Hematopoietic multipotent progenitor cell (in vitro differentiated cells): ENCODE data around the gene B3GNT3. TPM values are rescaled to one million over a fixed set of nuclear protein-coding genes. Genes with fewer than 3 reads are reported as not detected.
"Not testable (repeated sequence)": the region's sequence is repeated elsewhere in the genome, so short reads cannot be mapped to it uniquely, and the experiment has no call there.

Experiments
- DNase-seq, 3 donors: peaks; one replicate each; pipeline ENCODE4 v3.0.0-alpha.2; 2011 to 2015; ENCODE audit warnings: low read depth in 2 of 3, low spot score in 2 of 3
- total RNA-seq: library from RNA; depleted of rRNA; stranded (reverse); fragments of >200 nt; gene quantifications from one replicate; pipeline ENCODE4 v1.2.3, GENCODE V29; 2012

Gene B3GNT3
- total RNA-seq, 1 donor = 0.54 TPM

DNA sequence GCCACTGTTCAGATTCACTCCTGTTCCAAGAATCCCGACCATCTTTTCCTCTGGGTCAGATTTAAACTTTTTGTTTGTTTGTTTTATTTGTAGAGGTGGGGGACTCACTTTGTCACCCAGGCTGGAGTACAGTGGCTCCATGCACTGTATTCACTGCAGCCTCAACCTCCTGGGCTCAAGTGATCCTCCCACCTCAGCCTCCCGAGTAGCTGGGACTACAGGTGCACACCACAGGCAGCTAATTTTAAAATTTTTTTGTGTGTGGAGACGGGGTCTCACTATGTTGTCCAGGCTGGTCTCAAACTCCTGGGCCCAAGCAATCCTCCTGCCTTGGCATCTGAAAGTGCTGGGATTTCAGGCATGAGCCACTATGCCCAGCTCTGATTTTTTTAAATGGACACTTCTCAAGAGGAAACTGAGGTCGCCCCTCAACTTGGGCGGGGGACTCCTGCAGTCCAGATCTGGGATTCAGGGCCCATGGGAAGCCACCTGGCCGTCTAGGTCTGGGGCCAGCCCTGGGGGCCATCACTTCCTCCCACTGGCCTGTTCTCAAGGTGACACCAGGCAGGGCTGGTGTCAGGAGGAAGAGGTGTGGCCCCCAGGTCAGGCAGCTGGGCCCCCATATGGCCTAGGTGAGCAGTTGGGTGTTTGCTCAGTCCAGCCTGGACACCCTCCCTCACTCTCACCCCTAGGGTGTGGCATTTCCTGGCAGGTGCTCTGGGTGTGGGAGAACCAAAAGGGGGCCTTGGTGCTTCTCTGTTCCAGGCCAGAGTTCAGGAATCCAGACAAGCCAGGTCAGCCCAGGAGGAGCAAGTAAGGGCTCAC lies 1.3 kb downstream of the B3GNT3 start:
- DNase-seq = no peak

GRCh38 chr19:17796838-17797423 lies 2.0 kb downstream of the B3GNT3 start:
- DNase-seq = no peak

DNA sequence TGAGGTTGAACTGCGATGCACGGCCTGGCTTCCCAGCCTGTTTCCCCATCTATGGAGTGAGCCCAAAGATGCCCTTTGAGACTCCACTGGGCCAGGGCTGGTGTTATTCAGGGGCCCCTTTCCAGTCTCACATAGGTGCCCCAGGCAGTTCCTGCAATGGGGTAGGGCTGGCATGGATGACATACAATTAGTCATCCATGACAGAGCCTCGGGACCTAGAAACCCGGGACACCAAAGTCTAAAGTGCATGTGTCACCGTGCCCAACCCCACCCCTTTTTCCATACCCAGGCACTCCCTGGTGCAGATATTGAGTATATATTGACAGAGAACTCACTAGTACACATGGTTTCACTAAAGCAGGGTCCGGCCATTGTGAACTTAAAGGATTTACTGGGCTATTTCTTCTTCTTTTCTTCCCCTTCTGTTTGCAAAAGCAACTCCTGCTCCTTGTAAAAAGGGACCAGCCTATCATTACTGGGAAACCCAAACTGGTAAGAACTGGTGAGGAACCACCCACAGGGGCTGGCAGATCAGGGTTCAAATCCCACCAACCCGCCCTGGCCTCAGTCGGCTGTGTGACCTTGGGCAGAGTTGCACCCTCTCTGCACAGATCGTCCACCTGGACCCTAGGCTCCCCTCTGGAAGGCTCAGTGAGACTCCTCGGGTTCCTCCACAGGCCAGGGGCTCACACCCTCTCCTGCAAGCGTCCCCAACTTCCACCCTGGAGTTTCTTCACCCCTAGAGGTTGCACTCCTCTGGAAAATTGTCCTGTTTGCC lies 2.7 kb downstream of the B3GNT3 start:
- DNase-seq = no peak

- not testable (repeated sequence) for DNase-seq
These were observed 3.7 kb downstream of the B3GNT3 start for GRCh38 chr19:17798599-17798998.

DNA sequence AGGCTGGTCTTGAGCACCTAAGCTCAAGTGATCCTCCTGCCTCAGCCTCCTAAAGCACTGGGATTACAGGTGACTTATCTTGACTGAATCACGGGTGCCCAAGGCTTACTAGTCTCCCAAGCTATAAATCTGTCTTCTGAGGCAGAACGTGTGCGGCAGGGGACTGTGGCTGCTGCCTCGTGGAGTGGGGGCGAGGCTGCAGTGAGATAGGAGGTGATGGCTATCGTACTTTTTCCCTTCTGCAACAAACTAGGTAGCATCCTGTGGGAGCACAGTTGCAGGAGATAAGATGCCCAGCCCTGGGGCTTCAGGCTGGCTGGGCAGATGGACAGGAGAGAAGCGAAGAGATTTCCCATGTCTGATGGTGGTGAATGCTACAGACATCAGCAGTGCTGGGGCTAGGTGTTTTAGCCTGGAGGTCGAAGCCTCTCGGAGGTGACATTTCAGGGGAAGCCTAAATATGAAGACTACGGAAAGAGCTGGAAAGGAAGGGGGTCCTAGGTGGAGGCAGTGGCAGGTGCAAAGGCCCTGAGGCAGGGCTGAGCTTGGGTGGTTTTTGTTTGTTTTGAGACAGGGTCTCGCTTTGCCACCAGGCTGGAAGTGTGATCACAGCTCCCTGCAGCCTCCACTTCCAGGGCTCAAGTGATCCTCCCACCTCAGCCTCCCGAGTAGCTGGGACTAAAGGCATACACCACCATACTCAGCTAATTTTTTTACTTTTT lies 7.4 kb downstream of the B3GNT3 start:
- no peak for DNase-seq

- peak in 2 of 3 donors; percentile 77 to 82 for DNase-seq
These were observed 8.4 kb downstream of the B3GNT3 start for GRCh38 chr19:17803264-17803896.

- DNase-seq = no peak
These were observed 10.5 kb downstream of the B3GNT3 start for GRCh38 chr19:17805427-17805826.

- DNase-seq = peak in 2 of 3 donors; percentile 26 to 28
These were observed 12.0 kb downstream of the B3GNT3 start for GRCh38 chr19:17806945-17807344.

- DNase-seq = peak in 2 of 3 donors; percentile 37 to 68
These were observed 12.9 kb downstream of the B3GNT3 start for GRCh38 chr19:17807731-17808316.

DNA sequence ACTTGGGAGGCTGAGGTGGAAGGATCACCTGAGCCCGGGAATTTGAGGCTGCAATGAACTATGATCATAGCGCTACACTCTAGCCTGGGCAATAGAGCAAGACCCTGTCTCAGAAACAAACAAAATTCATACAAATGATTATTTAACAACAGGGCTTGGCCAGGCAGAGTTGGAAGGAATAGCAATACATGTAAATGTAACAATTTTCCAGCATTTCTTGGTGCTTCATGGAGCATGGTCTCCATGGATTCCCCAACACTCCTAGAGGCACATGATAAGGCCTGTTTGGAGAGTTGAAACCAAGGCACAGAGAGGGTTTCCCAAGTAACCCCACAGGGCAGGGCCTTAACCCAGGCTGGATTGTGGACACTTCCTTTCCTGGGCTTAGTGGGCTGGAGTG lies 16.2 kb downstream of the B3GNT3 start:
- DNase-seq = no peak

DNA sequence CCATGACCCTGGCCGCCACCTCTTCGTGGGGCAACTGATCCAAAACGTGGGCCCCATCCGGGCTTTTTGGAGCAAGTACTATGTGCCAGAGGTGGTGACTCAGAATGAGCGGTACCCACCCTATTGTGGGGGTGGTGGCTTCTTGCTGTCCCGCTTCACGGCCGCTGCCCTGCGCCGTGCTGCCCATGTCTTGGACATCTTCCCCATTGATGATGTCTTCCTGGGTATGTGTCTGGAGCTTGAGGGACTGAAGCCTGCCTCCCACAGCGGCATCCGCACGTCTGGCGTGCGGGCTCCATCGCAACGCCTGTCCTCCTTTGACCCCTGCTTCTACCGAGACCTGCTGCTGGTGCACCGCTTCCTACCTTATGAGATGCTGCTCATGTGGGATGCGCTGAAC lies 16.7 kb downstream of the B3GNT3 start:
- no peak for DNase-seq

DNA sequence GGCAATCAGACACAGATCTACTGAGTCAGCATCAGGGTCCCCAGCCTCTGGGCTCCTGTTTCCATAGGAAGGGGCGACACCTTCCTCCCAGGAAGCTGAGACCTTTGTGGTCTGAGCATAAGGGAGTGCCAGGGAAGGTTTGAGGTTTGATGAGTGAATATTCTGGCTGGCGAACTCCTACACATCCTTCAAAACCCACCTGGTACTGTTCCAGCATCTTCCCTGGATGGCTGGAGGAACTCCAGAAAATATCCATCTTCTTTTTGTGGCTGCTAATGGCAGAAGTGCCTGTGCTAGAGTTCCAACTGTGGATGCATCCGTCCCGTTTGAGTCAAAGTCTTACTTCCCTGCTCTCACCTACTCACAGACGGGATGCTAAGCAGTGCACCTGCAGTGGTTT lies 17.2 kb downstream of the B3GNT3 start:
- DNase-seq = no peak

DNA sequence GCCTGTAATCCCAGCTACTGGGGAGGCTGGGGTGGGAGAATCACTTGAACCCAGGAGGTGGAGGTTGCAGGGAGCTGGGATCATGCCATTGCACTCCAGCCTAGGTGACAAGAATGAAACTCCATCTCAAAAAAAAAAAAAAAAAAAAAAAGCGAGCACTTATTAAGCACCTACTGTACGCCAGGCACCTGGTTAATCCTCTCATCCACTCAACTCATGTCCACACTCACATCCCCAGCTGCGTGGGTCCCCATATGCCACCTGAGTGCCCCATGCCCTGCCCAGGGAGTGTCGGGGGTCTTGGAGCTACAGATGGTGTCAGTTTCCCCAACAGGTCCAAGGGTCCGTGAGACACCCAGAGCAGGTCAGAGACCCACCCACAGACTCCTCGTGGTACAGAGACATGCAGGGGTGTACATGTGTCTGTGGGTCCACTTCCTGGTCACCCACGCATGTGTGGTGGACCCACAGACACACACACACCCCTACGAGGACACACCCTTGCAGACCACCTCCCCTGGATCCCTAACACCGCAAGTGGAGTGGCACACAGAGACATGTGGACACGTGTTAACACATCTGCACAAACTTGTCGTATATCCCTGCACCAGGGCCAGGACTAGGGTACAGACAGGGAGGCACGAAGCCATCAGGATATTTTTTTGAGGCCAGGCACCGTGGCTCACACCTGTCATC lies 22.9 kb downstream of the B3GNT3 start:
- DNase-seq = no peak

GRCh38 chr19:17821190-17821589 lies 26.3 kb downstream of the B3GNT3 start, which contains the start of gene INSL3:
Gene INSL3 (minus strand): TSS chr19:17821519. CDS start chr19:17821506, 13 bp downstream.
- no peak for DNase-seq

GRCh38 chr19:17824339-17824738 lies 29.4 kb downstream of the B3GNT3 start:
- DNase-seq = no peak

DNA sequence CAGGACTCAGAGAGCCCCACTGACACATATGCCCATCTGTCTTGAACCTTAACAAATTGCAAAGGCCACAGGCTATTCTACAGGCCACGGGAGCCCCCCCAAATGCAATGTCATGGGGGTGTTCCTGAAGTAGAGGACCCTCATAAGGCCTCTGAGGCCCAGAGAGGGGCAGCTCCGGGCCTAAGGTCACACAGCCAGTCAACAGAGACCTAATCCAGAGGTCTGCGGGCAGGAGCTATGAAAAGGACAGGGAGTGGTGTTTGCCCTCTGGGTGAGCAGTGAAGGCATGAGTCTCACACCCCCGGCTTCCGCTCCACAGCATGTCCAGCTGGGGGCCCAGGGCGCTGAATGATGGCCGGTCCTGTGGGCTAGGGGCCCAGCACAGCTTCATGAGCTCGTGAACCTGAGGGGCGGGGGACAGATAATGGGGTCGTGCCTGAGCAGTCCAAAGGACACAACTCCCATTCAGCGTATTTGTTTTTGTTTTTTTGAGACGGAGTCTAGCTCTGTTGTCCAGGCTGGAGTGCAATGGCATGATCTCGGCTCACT lies 31.6 kb downstream of the B3GNT3 start:
- DNase-seq = no peak

GRCh38 chr19:17829855-17830566 lies 35.1 kb downstream of the B3GNT3 start:
- no peak for DNase-seq
